Stimulated activated CD8-positive, alpha-beta memory T cell treated with anti-CD3 and anti-CD28 coated beads, Interleukin-7, amount 100 ng/mL, for 48 hours (primary cell): Measurements from ENCODE around the gene GTPBP6.
"Not testable (repeated sequence)": the region's sequence is repeated elsewhere in the genome, so short reads cannot be mapped to it uniquely, and the experiment has no call there.

ENCODE experiments used
- DNase-seq, 2 donors: peaks; one replicate each; pipeline ENCODE4 v3.0.0-alpha.2; 2020; ENCODE audit warnings: low read depth in 1 of 2; ENCODE audit errors: extremely low read depth in 1 of 2

Gene GTPBP6

GRCh38 chrX:351736-352135 lies 33.1 kb upstream of the GTPBP6 start:
- DNase-seq = no peak

GRCh38 chrX:351324-351641 lies 32.7 kb upstream of the GTPBP6 start:
- not testable (repeated sequence) for DNase-seq

- DNase-seq = no peak
Measured at GRCh38 chrX:350534-351323, 32.1 kb upstream of the GTPBP6 start.

- DNase-seq = no peak
Measured at GRCh38 chrX:350148-350533, 31.5 kb upstream of the GTPBP6 start.

- DNase-seq = no peak
Measured at GRCh38 chrX:349702-350101, 31.1 kb upstream of the GTPBP6 start.

DNA sequence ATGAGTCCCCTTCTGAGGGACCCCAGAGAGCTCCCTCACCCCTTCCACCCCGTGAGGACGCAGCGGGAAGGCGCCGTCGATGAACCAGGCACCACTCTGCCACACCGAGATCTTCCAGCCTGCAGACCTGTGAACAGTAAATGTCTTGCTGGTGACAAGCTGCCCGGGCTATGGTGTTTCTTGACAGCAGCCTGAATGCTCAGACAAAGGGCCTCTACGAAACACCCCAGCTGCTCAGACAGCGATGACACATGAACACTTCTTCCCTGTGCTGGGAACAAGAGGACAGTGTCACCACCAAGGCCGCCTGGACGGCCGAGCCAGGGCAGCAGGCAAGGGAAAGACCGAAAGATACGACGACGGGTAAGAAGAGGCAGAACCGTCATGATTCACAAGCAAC lies 30.6 kb upstream of the GTPBP6 start:
- DNase-seq = no peak

DNA sequence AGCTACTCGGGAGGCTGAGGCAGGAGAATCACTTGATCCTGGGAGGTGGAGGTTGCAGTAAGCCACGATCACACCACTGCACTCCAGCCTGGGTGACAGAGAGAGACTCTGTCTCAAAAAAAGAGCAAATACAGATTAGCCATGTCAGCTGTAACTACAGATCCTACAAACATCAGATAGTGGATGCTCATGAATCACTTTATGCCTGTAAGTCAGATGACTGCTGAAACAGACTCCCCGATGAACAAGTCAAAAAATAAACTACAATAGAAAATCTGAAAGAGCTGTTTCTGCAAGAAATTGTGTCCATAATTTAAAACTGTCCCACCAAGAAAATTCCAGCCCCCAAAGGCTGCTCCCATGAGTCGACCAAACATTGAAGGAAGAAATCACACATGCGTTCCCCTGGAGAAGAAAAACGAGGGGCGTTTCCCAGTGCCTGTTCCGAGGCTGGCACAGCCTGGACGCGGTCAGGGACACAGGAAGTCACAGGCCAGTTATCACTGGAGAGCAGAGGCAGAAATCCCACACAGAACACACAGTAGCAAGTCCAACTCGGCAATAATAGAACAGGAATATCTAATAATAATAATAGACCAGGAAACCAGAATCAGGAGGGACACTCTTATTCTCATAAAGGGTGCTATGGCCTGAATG lies 30.0 kb upstream of the GTPBP6 start:
- no peak for DNase-seq

GRCh38 chrX:347351-348117 lies 28.9 kb upstream of the GTPBP6 start:
- DNase-seq = no peak

- no peak for DNase-seq
Measured at GRCh38 chrX:346034-346813, 27.6 kb upstream of the GTPBP6 start.

DNA sequence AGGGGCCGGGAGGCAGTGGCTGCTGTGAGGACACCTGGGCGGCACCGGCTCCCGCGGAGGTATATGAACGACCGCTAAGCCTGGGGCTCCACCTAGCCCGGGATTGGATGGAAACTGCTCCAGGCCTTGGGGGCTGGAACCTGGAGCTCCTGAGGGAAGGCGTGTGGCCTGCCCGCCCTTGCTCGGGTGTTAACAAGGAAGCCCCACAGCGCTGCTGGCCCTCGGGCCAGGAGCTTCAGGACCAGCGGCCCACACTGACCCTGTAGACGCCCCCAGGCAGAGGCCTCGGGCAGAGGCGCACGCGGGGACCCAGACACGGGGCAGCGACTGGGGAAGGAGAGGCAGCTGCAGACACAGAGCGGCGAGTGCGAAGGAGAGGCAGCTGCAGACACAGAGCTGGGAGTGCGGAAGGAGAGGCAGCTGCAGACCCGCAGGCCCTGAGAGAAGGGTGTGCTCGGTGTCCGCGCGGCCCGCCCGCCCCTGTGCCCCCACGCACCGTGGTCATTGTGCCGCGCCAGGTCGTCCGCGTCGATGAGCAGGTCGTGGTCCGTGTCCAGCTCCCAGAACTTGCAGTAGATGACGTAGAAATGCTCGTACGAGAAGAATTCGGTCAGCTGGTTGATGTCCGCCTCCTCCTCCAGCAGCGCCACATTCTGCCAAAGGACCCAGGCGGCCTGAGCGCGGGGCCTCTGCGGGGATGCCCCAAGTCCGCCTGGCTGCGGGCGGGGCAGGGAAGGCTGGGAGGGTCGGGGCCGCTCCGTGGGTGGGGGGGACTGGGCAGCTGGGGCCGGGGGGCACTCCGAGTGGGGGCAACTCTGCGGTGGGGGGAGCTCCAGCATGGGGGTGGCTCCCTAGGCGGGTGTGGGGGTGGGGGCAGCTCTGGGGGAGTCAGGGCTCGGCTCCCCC lies 26.7 kb upstream of the GTPBP6 start:
- no peak for DNase-seq

GRCh38 chrX:344371-344901 lies 25.8 kb upstream of the GTPBP6 start:
- DNase-seq = no peak

GRCh38 chrX:341541-342101 lies 23.0 kb upstream of the GTPBP6 start:
- no peak for DNase-seq

- no peak for DNase-seq
Measured at GRCh38 chrX:340641-341423, 22.2 kb upstream of the GTPBP6 start.

DNA sequence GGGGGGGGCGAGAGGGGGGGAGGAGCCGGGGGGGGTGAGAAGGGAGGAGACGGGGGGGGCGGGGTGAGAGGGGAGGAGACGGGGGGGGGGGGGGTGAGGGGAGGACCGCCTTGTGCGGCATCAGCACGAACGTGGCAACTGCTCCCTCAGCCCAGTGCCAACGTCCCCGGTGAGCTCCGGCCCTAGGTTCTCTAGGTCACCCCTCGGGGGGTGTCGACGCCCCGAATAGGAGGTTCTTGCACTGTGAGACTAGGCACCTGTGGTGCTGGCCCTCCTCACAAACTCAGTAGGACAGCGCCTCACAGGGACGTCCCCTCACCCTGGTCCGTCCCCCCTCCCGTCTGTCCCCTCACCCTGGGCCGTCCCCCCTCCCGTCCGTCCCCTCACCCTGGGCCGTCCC lies 21.5 kb upstream of the GTPBP6 start:
- DNase-seq = no peak

- DNase-seq = no peak
Measured at GRCh38 chrX:338836-339400, 20.3 kb upstream of the GTPBP6 start.

DNA sequence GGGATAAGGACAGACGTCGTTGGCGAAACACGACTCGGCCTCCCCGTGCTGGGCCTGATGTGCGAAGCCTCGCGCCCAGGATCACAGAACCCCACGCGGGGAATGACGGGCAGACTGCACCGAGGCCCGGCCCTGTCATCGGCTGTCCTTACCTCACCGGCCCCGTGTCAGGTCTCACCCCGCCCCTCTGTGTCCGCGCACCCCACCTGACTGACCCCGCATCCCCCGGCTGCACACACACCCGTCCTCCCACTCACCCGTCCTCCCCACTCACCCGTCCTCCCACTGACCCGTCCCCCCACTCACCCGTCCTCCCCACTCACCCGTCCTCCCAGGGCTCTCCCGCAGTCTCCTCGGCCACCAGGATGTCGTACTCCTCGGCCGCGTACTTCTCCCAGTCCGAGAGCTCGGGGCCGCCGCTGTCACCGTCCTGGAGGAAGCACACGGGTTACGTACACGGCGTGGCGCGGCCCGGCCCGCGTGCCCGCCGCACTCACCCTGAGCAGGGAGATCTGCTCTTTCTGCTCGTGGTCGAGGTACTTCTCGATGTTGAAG lies 19.8 kb upstream of the GTPBP6 start:
- DNase-seq = no peak

GRCh38 chrX:337331-337831 lies 18.8 kb upstream of the GTPBP6 start:
- DNase-seq = no peak

- no peak for DNase-seq
Measured at GRCh38 chrX:336227-336626, 17.6 kb upstream of the GTPBP6 start.
